NOMO-1 treated with DMSO at 0.1 percent for 48 hours (cell line): ENCODE measurements around the gene RUNDC1.
"Not testable (repeated sequence)": the region's sequence is repeated elsewhere in the genome, so short reads cannot be mapped to it uniquely, and the experiment has no call there.

Source experiments
- DNase-seq: peaks from one replicate; lab custom pipeline; 2025; ENCODE audit not compliant: unreplicated experiment; lab: John Stamatoyannopoulos, UW

The RUNDC1 gene

GRCh38 chr17:42980274-42980765 is at the start of gene RUNDC1:
RUNDC1 (plus strand) TSS chr17:42980565; CDS start chr17:42980577, 12 bp downstream.
- DNase-seq: peak; percentile 67

DNA sequence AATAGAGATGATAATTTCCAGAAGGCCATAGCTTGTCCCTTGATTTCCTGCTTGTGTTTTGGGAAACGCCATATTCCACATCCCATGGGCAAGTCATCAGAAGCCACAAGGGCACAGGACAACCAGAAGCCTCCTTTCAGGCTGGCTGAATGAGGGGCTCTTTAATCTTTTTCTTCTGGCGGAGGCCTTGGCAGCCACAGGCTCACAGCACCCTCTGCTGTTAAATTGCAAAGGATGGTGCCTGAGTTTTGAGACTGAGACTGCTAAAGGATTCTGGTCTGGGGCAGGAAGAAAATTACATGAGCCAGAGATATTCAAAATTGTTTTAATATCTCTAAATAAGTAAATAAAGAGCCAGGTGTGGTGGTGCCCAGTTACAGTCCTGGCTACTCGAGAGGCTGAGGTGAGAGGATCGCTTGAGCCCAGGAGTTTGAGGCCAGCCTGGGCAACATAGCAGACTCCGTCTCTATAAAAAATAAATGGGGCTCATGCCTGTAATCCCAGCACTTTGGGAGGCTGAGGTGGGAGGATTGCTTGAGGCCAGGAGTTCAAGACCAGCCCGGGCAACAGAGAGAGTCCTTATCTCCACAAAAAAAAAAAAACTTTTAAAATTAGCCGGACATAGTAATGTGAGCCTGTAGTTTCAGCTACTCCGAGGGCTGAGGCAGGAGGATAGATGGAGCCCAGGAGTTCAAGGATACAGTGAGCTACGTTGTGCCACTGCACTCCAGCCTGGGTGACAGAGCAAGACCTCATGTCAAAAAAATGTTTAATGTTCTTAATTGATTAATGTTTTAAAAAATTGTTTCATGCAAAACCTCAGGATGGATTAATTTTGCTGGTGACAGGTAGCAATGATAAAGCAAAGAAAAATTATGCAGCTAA is 42.4 kb upstream of the RUNDC1 start:
- DNase-seq: peak; percentile 55

- DNase-seq: no peak
Observed at GRCh38 chr17:42944211-42944610, 36.2 kb upstream of the RUNDC1 start.

DNA sequence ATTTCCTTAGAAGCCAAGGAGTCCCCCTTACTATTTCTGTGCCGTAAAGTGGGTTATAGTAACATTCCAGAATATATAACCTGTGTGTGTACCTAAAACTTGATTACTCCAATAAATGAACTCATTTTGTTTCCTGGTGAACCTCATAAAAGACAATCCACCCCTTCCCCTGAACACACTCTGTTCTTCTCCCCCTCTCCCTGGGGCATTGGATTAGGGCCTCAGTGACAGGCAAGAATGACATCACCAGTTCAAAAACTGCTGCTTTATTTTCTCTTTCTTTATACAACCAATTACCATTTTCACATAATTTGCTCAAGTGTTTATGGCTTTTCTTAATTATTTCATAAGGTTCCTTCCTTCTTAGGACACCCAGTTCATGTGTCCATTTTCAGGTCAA is 33.6 kb upstream of the RUNDC1 start:
- no peak for DNase-seq

GRCh38 chr17:42950044-42950783 is 30.2 kb upstream of the RUNDC1 start:
- no peak for DNase-seq

GRCh38 chr17:42953669-42954068 is 26.7 kb upstream of the RUNDC1 start:
- no peak for DNase-seq

GRCh38 chr17:42964161-42964932 is 16.0 kb upstream of the RUNDC1 start, which contains the start of gene AARSD1:
AARSD1 (minus strand) TSS chr17:42964454; CDS start chr17:42964440, 14 bp downstream.
- peak; percentile 91 for DNase-seq

- no peak for DNase-seq
Observed at GRCh38 chr17:42967925-42968324, 12.4 kb upstream of the RUNDC1 start.

GRCh38 chr17:42969001-42969581 is 11.3 kb upstream of the RUNDC1 start:
- peak; percentile 50 for DNase-seq

GRCh38 chr17:42971589-42971988 is 8.8 kb upstream of the RUNDC1 start:
- no peak for DNase-seq

DNA sequence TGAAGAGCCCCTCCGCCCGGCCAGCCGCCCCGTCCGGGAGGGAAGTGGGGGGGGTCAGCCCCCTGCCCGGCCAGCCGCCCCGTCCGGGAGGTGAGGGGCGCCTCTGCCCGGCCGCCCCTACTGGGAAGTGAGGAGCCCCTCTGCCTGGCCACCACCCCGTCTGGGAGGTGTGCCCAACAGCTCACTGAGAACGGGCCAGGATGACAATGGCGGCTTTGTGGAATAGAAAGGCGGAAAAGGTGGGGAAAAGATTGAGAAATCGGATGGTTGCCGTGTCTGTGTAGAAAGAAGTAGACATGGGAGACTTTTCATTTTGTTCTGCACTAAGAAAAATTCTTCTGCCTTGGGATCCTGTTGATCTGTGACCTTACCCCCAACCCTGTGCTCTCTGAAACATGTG is 7.0 kb upstream of the RUNDC1 start:
- DNase-seq: not testable (repeated sequence)

- DNase-seq: no peak
Observed at GRCh38 chr17:42975265-42975664, 5.1 kb upstream of the RUNDC1 start.

- not testable (repeated sequence) for DNase-seq
Observed at GRCh38 chr17:42975701-42976100, 4.7 kb upstream of the RUNDC1 start.

- DNase-seq: peak; percentile 32
Observed at GRCh38 chr17:42979511-42980273, 673 bp upstream of the RUNDC1 start, which contains the start of gene PTGES3L. PTGES3L (minus strand) TSS chr17:42980080; CDS start chr17:42980053, 27 bp downstream.

DNA sequence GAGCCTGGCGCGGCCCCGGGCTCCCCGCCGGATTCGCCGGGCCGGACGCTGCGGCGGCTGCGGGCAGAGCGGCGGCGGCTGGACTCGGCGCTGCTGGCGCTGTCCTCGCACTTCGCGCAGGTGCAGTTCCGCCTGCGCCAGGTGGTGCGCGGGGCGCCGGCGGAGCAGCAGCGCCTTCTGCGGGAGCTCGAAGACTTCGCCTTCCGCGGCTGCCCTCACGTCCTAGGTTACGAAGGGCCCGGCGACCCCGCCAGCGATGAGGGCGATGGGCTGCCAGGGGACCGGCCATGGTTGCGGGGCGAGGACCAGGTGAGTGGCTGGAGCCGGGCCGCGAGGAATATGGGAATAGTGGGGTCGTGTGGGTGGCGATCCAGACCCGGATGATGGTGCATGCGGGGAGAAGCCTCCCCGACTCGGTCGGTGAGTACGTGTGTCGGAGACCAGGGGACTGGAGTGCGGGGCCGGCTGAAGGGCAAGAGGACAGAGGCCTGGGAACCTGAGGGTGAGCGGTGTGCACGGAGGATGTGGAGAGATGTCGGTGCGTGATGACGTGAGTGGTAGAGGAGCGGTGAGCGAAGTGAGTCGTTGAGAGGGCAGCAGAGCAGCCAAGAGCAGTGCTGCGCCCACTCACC is 517 bp downstream of the RUNDC1 start:
- peak; percentile 38 for DNase-seq

DNA sequence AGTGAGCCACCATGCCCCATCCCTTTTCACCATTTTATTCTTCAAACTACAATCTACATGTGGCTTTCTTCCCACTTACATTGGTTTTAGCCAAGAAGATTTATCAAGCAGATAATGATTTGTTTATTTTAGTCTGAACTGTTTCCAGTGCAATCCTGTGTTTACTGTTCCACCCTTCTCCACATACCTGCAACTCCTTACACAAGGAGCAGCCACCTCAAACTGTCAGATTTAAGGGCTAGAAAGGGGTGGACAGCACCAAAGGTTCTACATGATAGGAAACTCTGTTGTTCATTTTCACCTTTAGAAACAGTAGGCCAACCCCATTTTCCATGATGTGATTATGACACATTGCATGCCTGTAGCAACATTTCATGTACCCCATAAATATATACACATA is 1.9 kb downstream of the RUNDC1 start:
- no peak for DNase-seq

DNA sequence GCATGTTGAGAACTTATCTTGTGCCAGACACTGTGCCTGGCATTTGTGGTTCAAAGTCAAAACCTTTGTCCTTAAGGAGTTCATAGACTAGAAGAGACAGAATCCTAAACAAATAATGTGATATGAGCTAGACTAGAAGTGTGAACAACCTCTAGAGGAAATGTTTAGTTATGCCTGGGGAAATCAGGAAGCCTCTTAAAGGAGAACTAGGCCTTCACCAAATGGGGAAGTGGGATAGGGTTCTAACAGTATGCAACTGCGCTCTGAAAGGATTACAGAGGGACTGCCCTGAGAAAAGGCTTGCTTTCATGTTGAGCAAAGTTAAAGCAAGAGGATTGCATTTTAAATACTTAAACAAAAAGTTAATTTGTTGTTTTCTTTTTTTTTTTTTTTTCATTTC is 4.9 kb downstream of the RUNDC1 start:
- DNase-seq: peak; percentile 95

GRCh38 chr17:42989141-42989540 is 8.8 kb downstream of the RUNDC1 start:
- DNase-seq: no peak
